ENCODE measurements around the gene ITGB3. TPM values are rescaled to one million over a fixed set of nuclear protein-coding genes. Genes with fewer than 3 reads are reported as not detected.

The ITGB3 gene
- total RNA-seq, 2 experiments from 2014 or later, result not detected

DNA sequence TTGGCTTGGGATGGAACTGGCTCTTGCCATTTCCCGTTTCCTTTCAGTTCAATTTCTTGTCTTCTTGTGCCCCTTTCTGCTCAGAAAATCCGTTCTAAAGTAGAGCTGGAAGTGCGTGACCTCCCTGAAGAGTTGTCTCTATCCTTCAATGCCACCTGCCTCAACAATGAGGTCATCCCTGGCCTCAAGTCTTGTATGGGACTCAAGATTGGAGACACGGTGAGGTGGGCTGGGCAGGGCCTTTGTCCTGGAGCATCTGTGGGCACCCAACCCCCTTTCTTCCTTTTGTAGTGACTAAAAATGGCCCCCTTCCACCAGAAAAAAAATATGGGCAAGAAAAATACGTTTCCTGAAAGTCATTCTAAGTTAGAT is 37.2 kb downstream of the ITGB3 start:
- Mint-ChIP-seq H3K4me3 (no peak overlapping the region), H3K27ac (no peak overlapping the region), H3K9me3 (no peaks in the 10 kb centered on the region), H3K27me3 (peaks cover 3% of the 10 kb centered on the region), H3K4me1 (ENCODE audit: low read depth) (no peaks in the 10 kb centered on the region), H3K36me3 (ENCODE audit: low read depth) (no peaks in the 10 kb centered on the region)
- ATAC-seq, result no peak
- DNase-seq, result no peak
- TF ChIP-seq, protein P1, sequence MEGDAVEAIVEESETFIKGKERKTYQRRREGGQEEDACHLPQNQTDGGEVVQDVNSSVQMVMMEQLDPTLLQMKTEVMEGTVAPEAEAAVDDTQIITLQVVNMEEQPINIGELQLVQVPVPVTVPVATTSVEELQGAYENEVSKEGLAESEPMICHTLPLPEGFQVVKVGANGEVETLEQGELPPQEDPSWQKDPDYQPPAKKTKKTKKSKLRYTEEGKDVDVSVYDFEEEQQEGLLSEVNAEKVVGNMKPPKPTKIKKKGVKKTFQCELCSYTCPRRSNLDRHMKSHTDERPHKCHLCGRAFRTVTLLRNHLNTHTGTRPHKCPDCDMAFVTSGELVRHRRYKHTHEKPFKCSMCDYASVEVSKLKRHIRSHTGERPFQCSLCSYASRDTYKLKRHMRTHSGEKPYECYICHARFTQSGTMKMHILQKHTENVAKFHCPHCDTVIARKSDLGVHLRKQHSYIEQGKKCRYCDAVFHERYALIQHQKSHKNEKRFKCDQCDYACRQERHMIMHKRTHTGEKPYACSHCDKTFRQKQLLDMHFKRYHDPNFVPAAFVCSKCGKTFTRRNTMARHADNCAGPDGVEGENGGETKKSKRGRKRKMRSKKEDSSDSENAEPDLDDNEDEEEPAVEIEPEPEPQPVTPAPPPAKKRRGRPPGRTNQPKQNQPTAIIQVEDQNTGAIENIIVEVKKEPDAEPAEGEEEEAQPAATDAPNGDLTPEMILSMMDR (IDR thresholded peaks at IDR 0.05), result no peak
- intact Hi-C loops (cut with micrococcal nuclease), result no loop called here
- ChIA-PET POLR2A (no interaction called here), CTCF (interaction anchor here (1.1 to 2.1 kb wide), 2 partner anchors 12 to 24 kb away, joined by 3 to 5 read pairs; no protein-coding TSS in a partner anchor)

DNA sequence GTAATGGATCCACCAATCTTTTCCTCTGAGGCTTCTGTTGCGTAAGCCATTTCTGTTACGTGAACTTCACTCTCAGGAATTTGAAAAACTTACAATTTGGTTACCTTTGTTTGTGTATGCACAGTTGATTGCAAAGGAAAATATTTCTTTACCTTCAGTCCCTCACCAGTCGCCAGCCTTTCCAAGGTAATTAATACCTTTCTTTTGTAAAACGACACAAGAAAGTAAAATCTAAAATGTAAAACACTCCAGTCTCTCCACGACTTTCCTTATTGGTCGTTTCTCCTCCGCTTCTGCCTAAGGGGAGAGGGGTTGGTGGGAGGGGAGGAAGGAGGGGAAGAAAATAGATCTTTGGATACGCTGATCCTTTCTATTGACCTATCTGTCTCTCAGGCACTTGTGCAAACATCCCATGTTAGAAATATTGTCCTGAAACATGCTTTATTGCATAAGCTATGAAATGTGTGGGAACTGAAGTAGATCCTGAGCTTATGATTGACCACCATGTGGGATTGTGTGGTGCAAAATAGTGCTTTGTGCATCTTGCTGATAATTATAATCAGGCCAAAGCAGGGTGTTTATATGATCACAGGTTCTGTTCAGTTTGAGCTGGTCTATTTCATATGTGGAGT is 37.7 kb downstream of the ITGB3 start:
- DNase-seq (no peak), ATAC-seq (no peak)
- no peaks in the 10 kb centered on the region for H3K9me3 Mint-ChIP-seq
- H3K36me3 Mint-ChIP-seq (ENCODE audit: low read depth), result no peaks in the 10 kb centered on the region
- no peak overlapping the region for H3K27ac Mint-ChIP-seq
- H3K4me1 Mint-ChIP-seq (ENCODE audit: low read depth), result no peaks in the 10 kb centered on the region
- TF ChIP-seq, protein P1 (IDR thresholded peaks at IDR 0.05), result no peak
- no peak overlapping the region for H3K4me3 Mint-ChIP-seq
- H3K27me3 Mint-ChIP-seq, result no peaks in the 10 kb centered on the region
- POLR2A ChIA-PET, result no interaction called here
- intact Hi-C loops (cut with micrococcal nuclease), result no loop called here
- CTCF ChIA-PET, result interaction anchor here (1.1 to 2.1 kb wide), 2 partner anchors 12 to 24 kb away, joined by 3 to 5 read pairs; no protein-coding TSS in a partner anchor

DNA sequence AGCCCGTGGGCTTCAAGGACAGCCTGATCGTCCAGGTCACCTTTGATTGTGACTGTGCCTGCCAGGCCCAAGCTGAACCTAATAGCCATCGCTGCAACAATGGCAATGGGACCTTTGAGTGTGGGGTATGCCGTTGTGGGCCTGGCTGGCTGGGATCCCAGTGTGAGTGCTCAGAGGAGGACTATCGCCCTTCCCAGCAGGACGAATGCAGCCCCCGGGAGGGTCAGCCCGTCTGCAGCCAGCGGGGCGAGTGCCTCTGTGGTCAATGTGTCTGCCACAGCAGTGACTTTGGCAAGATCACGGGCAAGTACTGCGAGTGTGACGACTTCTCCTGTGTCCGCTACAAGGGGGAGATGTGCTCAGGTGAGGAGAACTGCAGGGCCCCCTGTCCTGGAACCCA is 38.6 kb downstream of the ITGB3 start:
- no peaks in the 10 kb centered on the region for H3K4me1 Mint-ChIP-seq (ENCODE audit: low read depth)
- TF ChIP-seq, protein P1 (IDR thresholded peaks at IDR 0.05), result no peak
- no peak for ATAC-seq
- H3K27ac Mint-ChIP-seq, result no peak overlapping the region
- ChIA-PET POLR2A (no interaction called here), CTCF (no interaction called here)
- no peaks in the 10 kb centered on the region for H3K27me3 Mint-ChIP-seq
- intact Hi-C loops (cut with micrococcal nuclease), result no loop called here
- no peak for DNase-seq
- no peaks in the 10 kb centered on the region for H3K36me3 Mint-ChIP-seq (ENCODE audit: low read depth)
- no peak overlapping the region for H3K4me3 Mint-ChIP-seq
- no peaks in the 10 kb centered on the region for H3K9me3 Mint-ChIP-seq

DNA sequence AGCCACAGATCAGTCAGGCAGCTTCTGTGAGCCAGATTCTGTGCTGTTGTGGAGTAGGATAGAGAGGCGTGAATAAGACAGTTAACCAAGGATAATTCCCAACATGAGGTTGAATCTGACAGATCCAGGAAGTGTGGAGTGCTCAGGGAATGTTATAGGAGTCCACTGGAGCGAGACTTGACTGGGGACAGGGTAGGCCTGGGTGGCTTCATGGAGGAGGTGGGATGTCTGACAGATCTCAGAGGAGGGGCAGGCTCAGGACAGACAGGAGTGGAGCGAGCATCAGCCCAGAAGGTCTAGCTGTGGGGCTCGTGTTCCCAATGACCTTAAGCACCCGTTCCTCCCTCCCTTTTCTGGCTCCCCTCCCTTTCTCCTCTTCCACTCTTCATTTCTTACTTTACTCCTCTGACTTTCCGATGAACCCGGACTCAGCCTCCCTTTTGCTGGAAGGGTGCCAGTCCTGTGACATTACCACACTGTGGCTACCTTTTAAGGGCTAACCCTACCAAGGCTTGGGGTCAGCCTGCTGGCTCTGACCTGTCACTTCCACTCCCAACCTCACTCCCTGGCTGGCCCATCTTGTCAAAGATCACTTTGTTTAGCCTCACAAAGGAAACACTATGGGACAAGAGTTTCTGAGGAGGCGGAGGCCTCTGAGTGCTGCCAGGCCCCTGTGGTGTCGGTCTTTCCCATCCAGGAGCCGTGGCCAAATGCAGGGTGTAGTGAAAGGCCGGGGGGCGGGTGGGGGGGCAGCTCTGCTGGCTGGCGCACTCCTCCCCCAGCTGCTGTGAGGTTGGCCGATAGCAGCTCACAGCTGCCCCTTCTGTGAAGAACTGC is 41.6 kb downstream of the ITGB3 start:
- ATAC-seq (no peak), DNase-seq (no peak)
- TF ChIP-seq, protein P1 (IDR thresholded peaks at IDR 0.05), result no peak
- H3K4me3 Mint-ChIP-seq, result no peak overlapping the region
- no peaks in the 10 kb centered on the region for H3K36me3 Mint-ChIP-seq (ENCODE audit: low read depth)
- no peaks in the 10 kb centered on the region for H3K9me3 Mint-ChIP-seq
- no peaks in the 10 kb centered on the region for H3K27me3 Mint-ChIP-seq
- no peak overlapping the region for H3K27ac Mint-ChIP-seq
- no peaks in the 10 kb centered on the region for H3K4me1 Mint-ChIP-seq (ENCODE audit: low read depth)
- intact Hi-C loops (cut with micrococcal nuclease), result no loop called here
- CTCF ChIA-PET, result interaction anchor here (1.6 kb wide), 1 partner anchor 37 kb away, joined by 5 read pairs; no protein-coding TSS in a partner anchor
- POLR2A ChIA-PET, result no interaction called here

DNA sequence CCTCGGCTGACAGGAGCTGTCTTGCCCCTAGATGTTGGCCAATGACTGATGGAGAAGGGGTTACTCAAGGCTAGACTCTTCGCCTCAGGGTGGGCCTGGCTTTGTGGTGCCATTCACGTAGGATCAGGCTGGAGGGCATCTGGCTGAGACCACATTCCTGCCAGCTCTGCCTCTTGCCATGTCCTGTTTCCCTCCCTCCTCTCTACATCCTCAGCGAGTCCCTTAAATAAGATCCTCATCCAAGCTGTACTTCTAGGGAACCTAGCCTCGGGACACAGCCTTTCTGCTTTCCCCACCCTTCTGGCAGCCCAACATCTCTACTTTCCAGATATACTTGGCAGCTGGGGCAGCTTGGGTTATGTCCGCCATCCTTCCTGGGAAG is 42.2 kb downstream of the ITGB3 start:
- no peak for DNase-seq
- Mint-ChIP-seq H3K27ac (no peak overlapping the region), H3K4me1 (ENCODE audit: low read depth) (no peaks in the 10 kb centered on the region), H3K27me3 (no peaks in the 10 kb centered on the region), H3K36me3 (ENCODE audit: low read depth) (no peaks in the 10 kb centered on the region), H3K9me3 (no peaks in the 10 kb centered on the region), H3K4me3 (no peak overlapping the region)
- intact Hi-C loops (cut with micrococcal nuclease), result no loop called here
- ATAC-seq, result no peak
- ChIA-PET CTCF (interaction anchor here (1.6 kb wide), 1 partner anchor 38 kb away, joined by 5 read pairs; no protein-coding TSS in a partner anchor), POLR2A (no interaction called here)
- TF ChIP-seq, protein P1 (IDR thresholded peaks at IDR 0.05), result no peak

Measured in activated CD8-positive, alpha-beta T cell treated with anti-CD3 and anti-CD28 coated beads for 36 hours (primary cell).